Activated CD8-positive, alpha-beta memory T cell treated with anti-CD3 and anti-CD28 coated beads for 48 hours (primary cell): ENCODE data around the gene CYP2A7.
A peak's percentile ranks its signal among the peaks of the same experiment; 100 is the strongest.
"Not testable (repeated sequence)": the region's sequence is repeated elsewhere in the genome, so short reads cannot be mapped to it uniquely, and the experiment has no call there.

ENCODE experiments used
- DNase-seq, 3 experiments: peaks; one replicate each; pipeline ENCODE4 v3.0.0-alpha.2; 2020; ENCODE audit warnings: low read depth in 2 of 3, low spot score in 2 of 3

CYP2A7 gene

GRCh38 chr19:40899964-40900363 lies 17.9 kb upstream of the CYP2A7 start:
- not testable (repeated sequence) for DNase-seq

- not testable (repeated sequence) for DNase-seq
Observed at GRCh38 chr19:40896843-40897789, 15.1 kb upstream of the CYP2A7 start.

- DNase-seq: no peak
Observed at GRCh38 chr19:40896418-40896796, 14.4 kb upstream of the CYP2A7 start.

GRCh38 chr19:40893112-40893511 lies 11.1 kb upstream of the CYP2A7 start:
- DNase-seq: no peak

- no peak for DNase-seq
Observed at GRCh38 chr19:40889366-40889765, 7.3 kb upstream of the CYP2A7 start.

- DNase-seq: no peak
Observed at GRCh38 chr19:40888191-40888590, 6.2 kb upstream of the CYP2A7 start.

- DNase-seq: not testable (repeated sequence)
Observed at GRCh38 chr19:40884187-40884931, 2.3 kb upstream of the CYP2A7 start.

GRCh38 chr19:40879349-40879748 lies 2.7 kb downstream of the CYP2A7 start:
- DNase-seq: not testable (repeated sequence)

GRCh38 chr19:40875526-40875951 lies 6.5 kb downstream of the CYP2A7 start:
- DNase-seq: peak; percentile 48 to 65 (median 57)

GRCh38 chr19:40874874-40875273 lies 7.2 kb downstream of the CYP2A7 start:
- DNase-seq: not testable (repeated sequence)

GRCh38 chr19:40873873-40874272 lies 8.2 kb downstream of the CYP2A7 start:
- not testable (repeated sequence) for DNase-seq

- no peak for DNase-seq
Observed at GRCh38 chr19:40872209-40872608, 9.8 kb downstream of the CYP2A7 start.

GRCh38 chr19:40867701-40868100 lies 14.3 kb downstream of the CYP2A7 start:
- DNase-seq: no peak

- DNase-seq: not testable (repeated sequence)
Observed at GRCh38 chr19:40864739-40865496, 17.1 kb downstream of the CYP2A7 start.

GRCh38 chr19:40862785-40863184 lies 19.2 kb downstream of the CYP2A7 start:
- DNase-seq: no peak

- no peak for DNase-seq
Observed at GRCh38 chr19:40862333-40862732, 19.7 kb downstream of the CYP2A7 start.

GRCh38 chr19:40858109-40858508 lies 23.9 kb downstream of the CYP2A7 start:
- no peak for DNase-seq

- not testable (repeated sequence) for DNase-seq
Observed at GRCh38 chr19:40852467-40853152, 29.4 kb downstream of the CYP2A7 start.

GRCh38 chr19:40850277-40850676 lies 31.8 kb downstream of the CYP2A7 start, which contains the start of gene CYP2A6:
Gene CYP2A6, minus strand, starts transcription at chr19:40850447. Its CDS starts 21 bp downstream, at chr19:40850426.
- not testable (repeated sequence) for DNase-seq

- DNase-seq: not testable (repeated sequence)
Observed at GRCh38 chr19:40846722-40847121, 35.3 kb downstream of the CYP2A7 start.
